Measurements from ENCODE around the gene CCDC82.

DNA sequence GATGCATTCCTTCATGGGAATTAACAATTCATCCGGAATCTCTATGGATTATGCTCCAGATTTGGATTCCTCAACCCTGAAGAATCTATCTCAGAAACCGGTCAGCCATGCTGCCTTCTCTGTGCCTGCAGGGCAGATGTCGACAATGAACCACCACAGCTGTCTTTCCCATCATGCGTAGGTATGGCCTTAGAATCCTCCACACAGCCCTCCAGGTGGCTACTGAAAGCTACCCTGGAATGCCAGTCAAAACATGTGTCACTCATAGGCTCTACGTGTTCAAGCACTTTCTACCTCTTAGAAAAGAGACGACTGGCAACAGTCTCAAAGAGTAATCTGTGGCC lies 66.1 kb downstream of the CCDC82 start:
- TF ChIP-seq, protein P1, sequence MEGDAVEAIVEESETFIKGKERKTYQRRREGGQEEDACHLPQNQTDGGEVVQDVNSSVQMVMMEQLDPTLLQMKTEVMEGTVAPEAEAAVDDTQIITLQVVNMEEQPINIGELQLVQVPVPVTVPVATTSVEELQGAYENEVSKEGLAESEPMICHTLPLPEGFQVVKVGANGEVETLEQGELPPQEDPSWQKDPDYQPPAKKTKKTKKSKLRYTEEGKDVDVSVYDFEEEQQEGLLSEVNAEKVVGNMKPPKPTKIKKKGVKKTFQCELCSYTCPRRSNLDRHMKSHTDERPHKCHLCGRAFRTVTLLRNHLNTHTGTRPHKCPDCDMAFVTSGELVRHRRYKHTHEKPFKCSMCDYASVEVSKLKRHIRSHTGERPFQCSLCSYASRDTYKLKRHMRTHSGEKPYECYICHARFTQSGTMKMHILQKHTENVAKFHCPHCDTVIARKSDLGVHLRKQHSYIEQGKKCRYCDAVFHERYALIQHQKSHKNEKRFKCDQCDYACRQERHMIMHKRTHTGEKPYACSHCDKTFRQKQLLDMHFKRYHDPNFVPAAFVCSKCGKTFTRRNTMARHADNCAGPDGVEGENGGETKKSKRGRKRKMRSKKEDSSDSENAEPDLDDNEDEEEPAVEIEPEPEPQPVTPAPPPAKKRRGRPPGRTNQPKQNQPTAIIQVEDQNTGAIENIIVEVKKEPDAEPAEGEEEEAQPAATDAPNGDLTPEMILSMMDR (conservative IDR thresholded peaks at IDR 0.05; ENCODE audit: low read length), result no peak
- no peak for TF ChIP-seq EZH2phosphoT487 (IDR thresholded peaks at IDR 0.05; ENCODE audit: borderline replicate concordance, low read depth, low read length)
